CD4-positive, CD25-positive, alpha-beta regulatory T cell (primary cell): Measurements from ENCODE around the gene COL4A1. TPM values are rescaled to one million over a fixed set of nuclear protein-coding genes. Genes with fewer than 3 reads are reported as not detected.
"Not testable (repeated sequence)": the region's sequence is repeated elsewhere in the genome, so short reads cannot be mapped to it uniquely, and the experiment has no call there.

Experiments used
- ATAC-seq, 2 donors: fragments of 150-1000 bp; cut with Tn5 transposase; one replicate each; pipeline ENCODE4 v1.10.0; 2021; ENCODE audit warnings: low read depth in 2 of 2, moderate number of reproducible peaks in 2 of 2, moderate library complexity in 1 of 2
- DNase-seq, 3 donors: peaks; one replicate each; pipeline versions ENCODE4 v3.0.0 to v3.0.0-alpha.2; 2012 to 2022; ENCODE audit warnings: mixed read lengths in 1 of 3
- H3K27ac ChIP-seq: one replicate; pipeline ENCODE4 v1.7.0; 2013; ENCODE audit warnings: mild to moderate bottlenecking, low read length; ENCODE audit not compliant: insufficient read depth, poor library complexity, severe bottlenecking
- H3K27me3 ChIP-seq: one replicate; pipeline ENCODE4 v1.7.0; 2013; ENCODE audit warnings: low read length; ENCODE audit not compliant: control insufficient read depth, insufficient read depth
- H3K36me3 ChIP-seq: one replicate; pipeline ENCODE4 v1.7.0; 2013; ENCODE audit warnings: mild to moderate bottlenecking, low read length, moderate library complexity; ENCODE audit not compliant: control insufficient read depth, insufficient read depth
- H3K4me1 ChIP-seq: 2 replicates; pipeline ENCODE4 v1.7.0; 2013; ENCODE audit warnings: mild to moderate bottlenecking, low read length; ENCODE audit not compliant: insufficient read depth, control insufficient read depth, poor library complexity, severe bottlenecking
- H3K4me3 ChIP-seq: one replicate; pipeline ENCODE4 v1.7.0; 2013; ENCODE audit warnings: low read depth, mild to moderate bottlenecking, low read length, moderate library complexity
- H3K9me3 ChIP-seq, 2 experiments: 1 replicate in 1 of 2; 2 replicates in 1 of 2; pipeline ENCODE4 v1.7.0; 2013; ENCODE audit warnings: low read length in 2 of 2, mild to moderate bottlenecking in 1 of 2, moderate library complexity in 1 of 2; ENCODE audit not compliant: control insufficient read depth in 2 of 2
- H3K27ac Mint-ChIP-seq, 3 donors: one replicate each; pipeline ENCODE4 v1.8.0; 2020 to 2022; ENCODE audit warnings: mild to moderate bottlenecking in 3 of 3, mixed read lengths in 3 of 3, moderate library complexity in 2 of 3
- H3K27me3 Mint-ChIP-seq: one replicate; pipeline ENCODE4 v1.8.0; 2022; ENCODE audit warnings: mild to moderate bottlenecking, mixed read lengths
- H3K36me3 Mint-ChIP-seq: one replicate; pipeline ENCODE4 v1.8.0; 2020; ENCODE audit warnings: mixed read lengths
- H3K4me1 Mint-ChIP-seq, 4 donors: one replicate each; pipeline ENCODE4 v1.8.0; 2020 to 2022; ENCODE audit warnings: mixed read lengths in 4 of 4, mild to moderate bottlenecking in 1 of 4
- H3K4me3 Mint-ChIP-seq, 4 donors: one replicate each; pipeline ENCODE4 v1.8.0; 2020 to 2022; ENCODE audit warnings: mild to moderate bottlenecking in 4 of 4, mixed read lengths in 4 of 4, moderate library complexity in 3 of 4
- H3K9me3 Mint-ChIP-seq, 7 donors: one replicate each; pipeline ENCODE4 v1.8.0; 2020 to 2022; ENCODE audit warnings: mixed read lengths in 7 of 7, mild to moderate bottlenecking in 3 of 7, moderate library complexity in 2 of 7
- polyA plus RNA-seq, 4 donors: library from polyadenylated mRNA; unstranded; fragments of 300-500 nt; fragmentation: Illumina TruSeq; gene quantifications; one replicate each; pipeline ENCODE4 v1.2.3, GENCODE V29; 2021
- total RNA-seq: library from RNA; stranded (reverse); gene quantifications from one replicate; pipeline ENCODE4 v1.2.3, GENCODE V29; 2022

The COL4A1 gene
- total and polyA plus RNA-seq, 5 donors from 2014 or later: not detected

- H3K36me3 ChIP-seq: no peaks in the 10 kb centered on the region
- H3K27ac ChIP-seq: no peak overlapping the region
- Mint-ChIP-seq H3K27me3 (peaks cover 14% of the 10 kb centered on the region), H3K4me3 (no peak overlapping the region), H3K36me3 (no peaks in the 10 kb centered on the region), H3K27ac (no peak overlapping the region), H3K9me3 (no peaks in the 10 kb centered on the region), H3K4me1 (no peaks in the 10 kb centered on the region)
- no peak overlapping the region for H3K4me3 ChIP-seq
- H3K4me1 ChIP-seq: no peaks in the 10 kb centered on the region
- DNase-seq (no peak), ATAC-seq (no peak)
- no peaks in the 10 kb centered on the region for H3K9me3 ChIP-seq
- no peaks in the 10 kb centered on the region for H3K27me3 ChIP-seq
These were observed 186.7 kb downstream of the COL4A1 start for GRCh38 chr13:110119935-110120905.

DNA sequence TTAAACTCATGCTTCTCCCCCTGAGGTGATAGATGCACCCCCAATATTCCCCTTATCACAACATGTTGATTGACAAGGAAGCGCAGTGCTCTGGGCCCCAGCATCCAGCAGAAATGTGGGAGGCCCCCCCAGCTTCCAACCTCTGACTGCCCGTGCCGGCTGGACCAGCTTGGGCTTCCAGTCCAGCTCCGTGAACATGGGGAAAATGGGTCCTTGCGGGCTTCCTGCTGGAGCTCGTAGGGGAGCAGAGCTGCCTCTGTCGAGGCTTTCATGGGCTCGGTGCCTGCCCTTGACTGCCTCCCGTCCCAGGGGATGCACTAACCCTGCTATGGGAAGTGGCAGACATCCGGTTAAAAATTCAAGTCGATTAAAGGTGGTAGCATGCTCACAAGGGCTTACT, 188.9 kb downstream of the COL4A1 start:
- no peaks in the 10 kb centered on the region for H3K36me3 Mint-ChIP-seq
- no peak for DNase-seq
- H3K27me3 Mint-ChIP-seq: peaks cover 21% of the 10 kb centered on the region
- H3K4me3 Mint-ChIP-seq: no peak overlapping the region
- no peaks in the 10 kb centered on the region for H3K4me1 Mint-ChIP-seq
- Histone ChIP-seq H3K27ac (no peak overlapping the region), H3K36me3 (no peaks in the 10 kb centered on the region), H3K9me3 (no peaks in the 10 kb centered on the region), H3K4me1 (no peaks in the 10 kb centered on the region), H3K27me3 (no peaks in the 10 kb centered on the region), H3K4me3 (no peak overlapping the region)
- H3K27ac Mint-ChIP-seq: no peak overlapping the region
- ATAC-seq: no peak
- peaks cover 0 to 2% (median 0%) of the 10 kb centered on the region in 7 donors for H3K9me3 Mint-ChIP-seq

DNA sequence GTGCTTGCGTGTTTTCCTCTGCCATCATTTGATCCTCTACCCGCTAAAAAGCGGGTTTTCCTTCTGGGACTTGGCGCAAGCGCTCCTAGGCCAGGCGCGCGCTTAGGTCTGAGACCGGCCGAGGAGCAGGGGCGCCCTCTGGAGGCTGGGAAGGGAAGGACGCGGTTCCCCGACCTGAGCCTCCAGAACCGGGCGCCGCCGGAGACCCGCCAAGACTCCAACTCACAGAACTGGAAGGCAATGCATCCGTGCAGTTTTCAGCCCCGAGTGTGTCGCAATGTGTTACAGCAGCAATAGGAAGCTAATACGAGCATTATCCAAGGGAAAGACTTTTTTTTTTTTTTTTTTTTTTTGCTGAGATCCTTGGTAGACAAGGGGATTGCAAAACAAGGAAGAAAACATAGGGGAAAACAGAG, 190.9 kb downstream of the COL4A1 start:
- H3K4me1 ChIP-seq: no peaks in the 10 kb centered on the region
- Mint-ChIP-seq H3K4me3 (no peak overlapping the region), H3K27ac (no peak overlapping the region), H3K36me3 (no peaks in the 10 kb centered on the region), H3K9me3 (peaks cover 0 to 2% (median 0%) of the 10 kb centered on the region in 7 donors), H3K27me3 (peaks cover 17% of the 10 kb centered on the region), H3K4me1 (no peaks in the 10 kb centered on the region)
- no peaks in the 10 kb centered on the region for H3K36me3 ChIP-seq
- H3K27me3 ChIP-seq: no peaks in the 10 kb centered on the region
- no peak overlapping the region for H3K4me3 ChIP-seq
- peak in 2 of 3 donors; percentile 10 to 41 for DNase-seq
- no peak overlapping the region for H3K27ac ChIP-seq
- ATAC-seq: no peak
- H3K9me3 ChIP-seq: no peaks in the 10 kb centered on the region

DNA sequence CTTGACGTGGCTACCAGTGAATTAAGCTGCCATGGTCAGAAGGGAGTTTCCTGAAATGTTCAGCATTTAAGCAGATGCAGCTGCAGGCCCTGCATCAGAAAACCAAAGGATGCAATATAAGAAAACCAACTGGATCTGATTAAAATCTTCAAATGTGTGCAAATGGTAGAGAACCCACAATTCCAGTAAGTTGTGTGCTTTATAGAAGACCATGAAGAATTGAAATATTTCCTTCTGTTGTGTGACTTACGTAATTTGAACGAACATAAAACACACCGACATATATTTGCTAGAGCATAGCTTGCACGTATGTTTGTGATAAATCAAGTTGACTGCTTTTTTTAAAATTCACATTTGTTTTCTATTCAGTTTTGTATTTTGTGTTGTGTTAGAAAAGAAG, 191.4 kb downstream of the COL4A1 start:
- Mint-ChIP-seq H3K9me3 (peaks cover 0 to 2% (median 0%) of the 10 kb centered on the region in 7 donors), H3K4me1 (no peaks in the 10 kb centered on the region), H3K36me3 (no peaks in the 10 kb centered on the region), H3K27ac (no peak overlapping the region), H3K4me3 (no peak overlapping the region), H3K27me3 (peaks cover 17% of the 10 kb centered on the region)
- ATAC-seq: no peak
- Histone ChIP-seq H3K27me3 (no peaks in the 10 kb centered on the region), H3K9me3 (no peaks in the 10 kb centered on the region), H3K4me1 (no peaks in the 10 kb centered on the region), H3K36me3 (no peaks in the 10 kb centered on the region), H3K27ac (no peak overlapping the region), H3K4me3 (no peak overlapping the region)
- no peak for DNase-seq

DNA sequence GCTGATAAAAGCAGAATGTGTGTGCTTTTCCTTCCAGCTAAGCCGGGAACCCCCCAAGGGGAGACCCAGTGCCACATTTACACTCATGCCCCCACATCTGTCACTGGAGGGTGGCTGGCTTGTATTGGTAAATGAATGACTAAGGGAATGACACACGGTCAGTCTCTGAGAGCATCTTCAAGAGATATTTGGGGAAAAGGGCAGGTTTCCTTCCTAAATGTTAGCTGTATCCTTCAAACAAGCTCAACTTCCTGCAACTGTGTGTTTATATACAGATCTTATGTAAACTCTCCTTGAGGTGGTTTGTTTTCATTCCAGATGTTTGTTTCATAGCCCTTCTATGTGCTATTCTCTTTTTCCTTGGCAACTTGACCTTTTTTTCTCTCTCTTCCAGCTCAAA, 192.6 kb downstream of the COL4A1 start:
- Mint-ChIP-seq H3K4me3 (no peak overlapping the region), H3K27ac (no peak overlapping the region), H3K36me3 (no peaks in the 10 kb centered on the region), H3K9me3 (peaks cover 0 to 2% (median 0%) of the 10 kb centered on the region in 7 donors), H3K27me3 (peaks cover 17% of the 10 kb centered on the region), H3K4me1 (no peaks in the 10 kb centered on the region)
- ATAC-seq (no peak), DNase-seq (no peak)
- no peak overlapping the region for H3K27ac ChIP-seq
- no peaks in the 10 kb centered on the region for H3K9me3 ChIP-seq
- no peaks in the 10 kb centered on the region for H3K4me1 ChIP-seq
- H3K4me3 ChIP-seq: no peak overlapping the region
- H3K27me3 ChIP-seq: no peaks in the 10 kb centered on the region
- no peaks in the 10 kb centered on the region for H3K36me3 ChIP-seq

- H3K36me3 ChIP-seq: no peaks in the 10 kb centered on the region
- no peak for DNase-seq
- H3K27me3 ChIP-seq: no peaks in the 10 kb centered on the region
- no peaks in the 10 kb centered on the region for H3K9me3 ChIP-seq
- no peak overlapping the region for H3K27ac ChIP-seq
- Mint-ChIP-seq H3K4me1 (no peaks in the 10 kb centered on the region), H3K27me3 (peaks cover 17% of the 10 kb centered on the region), H3K9me3 (peaks cover 0 to 2% (median 0%) of the 10 kb centered on the region in 7 donors), H3K4me3 (no peak overlapping the region), H3K27ac (no peak overlapping the region), H3K36me3 (no peaks in the 10 kb centered on the region)
- H3K4me3 ChIP-seq: no peak overlapping the region
- no peak for ATAC-seq
- H3K4me1 ChIP-seq: no peaks in the 10 kb centered on the region
These were observed 193.6 kb downstream of the COL4A1 start for GRCh38 chr13:110113284-110113764.

DNA sequence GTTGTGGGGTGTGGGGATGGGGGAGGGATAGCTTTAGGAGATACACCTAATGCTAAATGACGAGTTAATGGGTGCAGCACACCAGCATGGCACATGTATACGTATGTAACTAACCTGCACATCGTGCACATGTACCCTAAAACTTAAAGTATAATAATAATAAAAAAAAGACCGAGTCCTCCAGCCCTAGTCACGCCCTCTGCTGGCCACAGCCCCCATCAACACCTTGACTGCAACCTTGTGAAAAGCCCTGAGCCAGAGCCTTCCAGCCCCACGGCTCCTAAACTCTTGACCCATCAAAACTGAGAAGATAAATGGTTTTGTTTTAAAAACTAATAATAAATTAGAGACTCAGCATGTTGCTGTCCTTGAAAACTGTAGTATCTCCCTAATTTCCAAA, 194.6 kb downstream of the COL4A1 start:
- H3K27ac ChIP-seq, H3K9me3 Mint-ChIP-seq, H3K27ac Mint-ChIP-seq, H3K27me3 ChIP-seq, H3K36me3 ChIP-seq, H3K9me3 ChIP-seq, H3K4me3 Mint-ChIP-seq, H3K36me3 Mint-ChIP-seq, H3K4me1 ChIP-seq, H3K4me1 Mint-ChIP-seq, H3K4me3 ChIP-seq, DNase-seq, ATAC-seq: not testable (repeated sequence)
- H3K27me3 Mint-ChIP-seq: peaks cover 17% of the 10 kb centered on the region

GRCh38 chr13:110110783-110111182, 196.2 kb downstream of the COL4A1 start:
- no peak overlapping the region for H3K4me3 ChIP-seq
- Mint-ChIP-seq H3K36me3 (no peaks in the 10 kb centered on the region), H3K4me1 (no peaks in the 10 kb centered on the region)

More at GRCh38 chr13:110110783-110111182, 196.2 kb downstream of the COL4A1 start:
- H3K27ac ChIP-seq: no peak overlapping the region
- DNase-seq (no peak), ATAC-seq (no peak)
- peaks cover 17% of the 10 kb centered on the region for H3K27me3 Mint-ChIP-seq
- H3K27ac Mint-ChIP-seq: no peak overlapping the region
- no peaks in the 10 kb centered on the region for H3K4me1 ChIP-seq
- no peak overlapping the region for H3K4me3 Mint-ChIP-seq
- no peaks in the 10 kb centered on the region for H3K9me3 ChIP-seq
- H3K9me3 Mint-ChIP-seq: peaks cover 0 to 2% (median 0%) of the 10 kb centered on the region in 7 donors
- no peaks in the 10 kb centered on the region for H3K27me3 ChIP-seq
- H3K36me3 ChIP-seq: no peaks in the 10 kb centered on the region
